Memory B cell (primary cell): Measurements from ENCODE around the gene SYCP2.
"Not testable (repeated sequence)": the region's sequence is repeated elsewhere in the genome, so short reads cannot be mapped to it uniquely, and the experiment has no call there.

Experiments used
- ATAC-seq: fragments of 150-1000 bp; cut with Tn5 transposase; 2 replicates; pipeline ENCODE4 v1.10.0; 2021; ENCODE audit warnings: low read depth, mild to moderate bottlenecking, moderate library complexity
- DNase-seq, 2 donors: peaks; one replicate each; pipeline ENCODE4 v3.0.0; 2022; ENCODE audit warnings: low spot score in 2 of 2
- H3K27ac Mint-ChIP-seq: one replicate; pipeline ENCODE4 v1.8.0; 2022; ENCODE audit warnings: mild to moderate bottlenecking, moderate library complexity, mixed read lengths
- H3K27me3 Mint-ChIP-seq: one replicate; pipeline ENCODE4 v1.8.0; 2022; ENCODE audit warnings: mixed read lengths
- H3K36me3 Mint-ChIP-seq: one replicate; pipeline ENCODE4 v1.8.0; 2022; ENCODE audit warnings: mild to moderate bottlenecking, mixed read lengths
- H3K4me1 Mint-ChIP-seq: one replicate; pipeline ENCODE4 v1.8.0; 2022; ENCODE audit warnings: mixed read lengths
- H3K4me3 Mint-ChIP-seq: one replicate; pipeline ENCODE4 v1.8.0; 2022; ENCODE audit warnings: mild to moderate bottlenecking, moderate library complexity, mixed read lengths
- H3K9me3 Mint-ChIP-seq: one replicate; pipeline ENCODE4 v1.8.0; 2022; ENCODE audit warnings: mixed read lengths

SYCP2 gene

DNA sequence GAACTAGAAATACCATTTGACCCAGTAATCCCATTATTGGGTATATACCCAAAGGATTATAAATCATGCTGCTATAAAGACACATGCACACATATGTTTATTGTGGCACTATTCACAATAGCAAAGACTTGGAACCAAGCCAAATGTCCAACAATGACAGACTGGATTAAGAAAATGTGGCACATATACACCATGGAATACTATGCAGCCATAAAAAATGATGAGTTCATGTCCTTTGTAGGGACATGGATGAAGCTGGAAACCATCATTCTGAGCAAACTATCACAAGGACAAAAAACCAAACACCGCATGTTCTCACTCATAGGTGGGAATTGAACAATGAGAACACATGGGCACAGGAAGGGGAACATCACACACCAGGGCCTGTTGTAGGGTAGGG is 76.9 kb downstream of the SYCP2 start:
- H3K4me1 Mint-ChIP-seq, ATAC-seq, H3K36me3 Mint-ChIP-seq, H3K27ac Mint-ChIP-seq, H3K27me3 Mint-ChIP-seq, H3K9me3 Mint-ChIP-seq, H3K4me3 Mint-ChIP-seq, DNase-seq: not testable (repeated sequence)

GRCh38 chr20:59850018-59850641 is 83.3 kb downstream of the SYCP2 start:
- H3K36me3 Mint-ChIP-seq = no peaks in the 10 kb centered on the region
- no peak overlapping the region for H3K4me3 Mint-ChIP-seq
- no peak for ATAC-seq
- no peaks in the 10 kb centered on the region for H3K4me1 Mint-ChIP-seq
- H3K27ac Mint-ChIP-seq = no peak overlapping the region
- no peak for DNase-seq
- H3K9me3 Mint-ChIP-seq = peaks cover 1% of the 10 kb centered on the region
- H3K27me3 Mint-ChIP-seq = no peaks in the 10 kb centered on the region

DNA sequence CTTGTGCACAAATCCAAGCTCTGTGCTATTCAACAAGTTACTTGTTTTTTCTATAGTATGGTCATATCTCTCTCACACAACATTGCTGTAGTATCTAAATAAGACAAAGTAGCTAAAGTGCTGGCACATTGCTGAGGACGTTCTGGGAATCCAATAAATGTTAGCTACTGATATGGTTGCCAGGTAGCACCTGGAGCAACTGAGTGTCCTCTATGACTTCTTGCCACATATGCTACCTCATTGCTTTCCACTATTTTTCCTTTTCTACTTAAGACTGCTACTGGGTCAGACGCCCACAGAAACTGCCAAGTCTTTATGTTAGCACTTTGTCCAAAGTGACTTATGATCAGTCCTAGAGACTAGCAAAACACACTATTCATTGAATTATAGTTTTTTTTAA is 85.3 kb downstream of the SYCP2 start:
- Mint-ChIP-seq H3K27ac (no peak overlapping the region), H3K27me3 (no peaks in the 10 kb centered on the region), H3K9me3 (no peaks in the 10 kb centered on the region), H3K4me3 (no peak overlapping the region), H3K4me1 (no peaks in the 10 kb centered on the region), H3K36me3 (no peaks in the 10 kb centered on the region)
- DNase-seq (no peak), ATAC-seq (no peak)

DNA sequence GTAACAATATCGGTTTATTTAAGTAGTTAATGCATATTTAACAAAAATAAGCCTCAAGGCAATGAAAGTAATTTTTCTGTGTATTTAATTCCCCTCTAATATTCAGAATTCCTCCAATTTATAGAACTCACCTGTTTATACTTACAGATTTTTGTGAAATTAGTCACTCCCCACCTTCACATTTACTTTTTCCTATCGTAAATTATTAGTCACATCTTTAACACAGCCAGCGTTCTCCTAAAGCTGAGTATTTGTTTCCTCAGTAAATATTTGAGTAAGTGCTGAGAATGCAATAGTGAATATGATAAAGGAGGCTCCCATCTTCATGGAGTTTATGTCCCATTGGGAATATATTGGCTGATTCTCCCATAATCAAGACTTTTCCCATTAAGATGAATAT is 88.0 kb downstream of the SYCP2 start:
- no peaks in the 10 kb centered on the region for H3K36me3 Mint-ChIP-seq
- no peak for ATAC-seq

GRCh38 chr20:59839400-59839799 is 94.0 kb downstream of the SYCP2 start:
- ATAC-seq (no peak), DNase-seq (no peak)
- Mint-ChIP-seq H3K4me1 (no peaks in the 10 kb centered on the region), H3K9me3 (no peaks in the 10 kb centered on the region), H3K4me3 (no peak overlapping the region), H3K27me3 (peaks cover 5% of the 10 kb centered on the region), H3K36me3 (no peaks in the 10 kb centered on the region), H3K27ac (no peak overlapping the region)

More for the DNA sequence above, 88.0 kb downstream of the SYCP2 start:
- Mint-ChIP-seq H3K4me3 (no peak overlapping the region), H3K27ac (no peak overlapping the region), H3K27me3 (peaks cover 1% of the 10 kb centered on the region), H3K4me1 (no peaks in the 10 kb centered on the region), H3K9me3 (no peaks in the 10 kb centered on the region)
- DNase-seq = no peak

- Mint-ChIP-seq H3K9me3 (no peaks in the 10 kb centered on the region), H3K36me3 (no peaks in the 10 kb centered on the region), H3K4me3 (no peak overlapping the region), H3K27ac (no peak overlapping the region), H3K27me3 (peaks cover 8% of the 10 kb centered on the region), H3K4me1 (no peaks in the 10 kb centered on the region)
- ATAC-seq = no peak
- DNase-seq = no peak
Measured at GRCh38 chr20:59837623-59838394, 95.6 kb downstream of the SYCP2 start.

- no peak for ATAC-seq
- Mint-ChIP-seq H3K4me1 (no peaks in the 10 kb centered on the region), H3K27ac (no peak overlapping the region), H3K36me3 (no peaks in the 10 kb centered on the region), H3K4me3 (no peak overlapping the region), H3K27me3 (peaks cover 9% of the 10 kb centered on the region), H3K9me3 (no peaks in the 10 kb centered on the region)
- no peak for DNase-seq
Measured at GRCh38 chr20:59836767-59837166, 96.7 kb downstream of the SYCP2 start.

- Mint-ChIP-seq H3K4me3 (no peak overlapping the region), H3K27ac (no peak overlapping the region), H3K27me3 (peaks cover 9% of the 10 kb centered on the region), H3K36me3 (no peaks in the 10 kb centered on the region), H3K4me1 (no peaks in the 10 kb centered on the region), H3K9me3 (no peaks in the 10 kb centered on the region)
- DNase-seq (no peak), ATAC-seq (no peak)
Measured at GRCh38 chr20:59835448-59836395, 97.7 kb downstream of the SYCP2 start.

DNA sequence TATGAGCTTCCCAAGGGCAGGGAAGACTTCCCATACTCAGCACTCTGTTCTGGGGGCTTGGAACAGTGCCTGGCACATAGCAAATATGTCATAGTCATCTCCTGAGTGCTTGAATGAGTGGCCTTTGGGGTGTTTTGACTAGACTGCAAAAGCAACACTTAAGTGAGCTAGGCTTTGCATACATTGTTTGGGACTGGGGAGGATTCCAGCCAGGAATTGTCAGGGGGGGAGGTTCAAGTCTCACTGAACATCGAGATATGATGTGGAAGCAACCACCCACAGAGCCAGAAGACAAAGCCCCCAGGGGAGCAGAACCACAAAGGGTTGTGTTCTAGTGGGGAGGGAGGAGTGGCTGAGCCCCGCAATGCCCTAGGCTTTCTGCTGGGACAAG is 98.4 kb downstream of the SYCP2 start:
- peaks cover 2% of the 10 kb centered on the region for H3K9me3 Mint-ChIP-seq

GRCh38 chr20:59832406-59833363 is 100.8 kb downstream of the SYCP2 start:
- Mint-ChIP-seq H3K4me3 (no peak overlapping the region), H3K36me3 (no peaks in the 10 kb centered on the region), H3K9me3 (peaks cover 3% of the 10 kb centered on the region), H3K4me1 (no peaks in the 10 kb centered on the region), H3K27ac (no peak overlapping the region), H3K27me3 (peaks cover 19% of the 10 kb centered on the region)
- DNase-seq (no peak), ATAC-seq (no peak)

More for the DNA sequence above, 98.4 kb downstream of the SYCP2 start:
- DNase-seq = no peak
- Mint-ChIP-seq H3K27ac (no peak overlapping the region), H3K36me3 (no peaks in the 10 kb centered on the region), H3K4me1 (no peaks in the 10 kb centered on the region), H3K4me3 (no peak overlapping the region), H3K27me3 (peaks cover 11% of the 10 kb centered on the region)
- ATAC-seq = no peak

GRCh38 chr20:59831916-59832270 is 101.5 kb downstream of the SYCP2 start:
- H3K27ac Mint-ChIP-seq = no peak overlapping the region
- no peaks in the 10 kb centered on the region for H3K4me1 Mint-ChIP-seq
- DNase-seq (no peak), ATAC-seq (no peak)
- no peaks in the 10 kb centered on the region for H3K36me3 Mint-ChIP-seq
- H3K4me3 Mint-ChIP-seq = no peak overlapping the region
- H3K27me3 Mint-ChIP-seq = peaks cover 20% of the 10 kb centered on the region
- H3K9me3 Mint-ChIP-seq = peaks cover 3% of the 10 kb centered on the region

DNA sequence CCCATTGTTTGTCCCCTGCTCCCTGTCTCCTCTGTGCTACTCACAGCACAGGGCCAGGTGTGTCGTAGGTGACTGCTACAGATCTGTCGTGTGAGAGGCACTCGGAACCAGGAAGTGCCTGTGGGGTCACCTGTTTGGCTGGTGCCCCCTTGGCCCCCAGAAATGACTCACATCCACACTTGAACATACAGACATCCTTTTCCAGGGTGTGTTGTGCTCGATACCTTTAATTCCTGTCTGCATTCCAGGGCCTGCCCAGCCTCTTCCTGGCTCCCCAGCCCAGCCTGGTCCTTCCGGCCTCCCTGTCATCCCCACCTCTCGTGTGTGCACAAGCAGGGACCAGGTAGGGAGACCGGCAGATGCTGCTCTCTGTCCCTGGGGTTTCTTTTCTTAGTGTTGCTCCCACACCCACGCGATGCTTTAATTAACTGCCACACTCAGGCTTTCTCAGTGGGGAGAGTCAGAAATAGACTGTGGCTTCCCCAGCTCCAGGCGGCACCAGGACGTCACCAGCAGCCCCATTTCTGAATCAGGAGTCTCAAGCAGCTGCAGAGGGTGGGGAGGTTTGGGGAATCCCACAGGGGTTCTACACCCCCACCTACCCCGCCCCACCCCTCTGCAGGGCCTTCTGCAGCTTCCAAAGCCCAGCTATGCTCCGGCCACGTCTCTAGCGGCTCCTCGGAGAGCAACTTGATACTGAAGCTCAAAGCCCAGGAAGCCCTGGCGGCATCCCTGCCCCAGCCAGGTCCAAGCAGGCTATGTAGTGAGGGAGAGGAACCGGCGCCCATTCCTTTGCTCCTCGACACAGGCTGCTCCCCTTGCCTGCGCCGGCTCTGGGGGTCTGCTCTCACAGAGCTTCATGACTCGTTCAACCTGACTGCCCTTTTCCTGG is 102.2 kb downstream of the SYCP2 start:
- ATAC-seq (no peak), DNase-seq (no peak)
- peaks cover 6% of the 10 kb centered on the region for H3K9me3 Mint-ChIP-seq
- no peaks in the 10 kb centered on the region for H3K4me1 Mint-ChIP-seq
- no peak overlapping the region for H3K4me3 Mint-ChIP-seq
- H3K36me3 Mint-ChIP-seq = no peaks in the 10 kb centered on the region
- H3K27ac Mint-ChIP-seq = no peak overlapping the region
- H3K27me3 Mint-ChIP-seq = peaks cover 24% of the 10 kb centered on the region

- H3K4me3 Mint-ChIP-seq = no peak overlapping the region
- H3K4me1 Mint-ChIP-seq = no peaks in the 10 kb centered on the region
- peaks cover 24% of the 10 kb centered on the region for H3K27me3 Mint-ChIP-seq
- no peak overlapping the region for H3K27ac Mint-ChIP-seq
- DNase-seq (no peak), ATAC-seq (no peak)
- H3K36me3 Mint-ChIP-seq = no peaks in the 10 kb centered on the region
- peaks cover 6% of the 10 kb centered on the region for H3K9me3 Mint-ChIP-seq
Measured at GRCh38 chr20:59830665-59831023, 102.8 kb downstream of the SYCP2 start.
